Osteoblast (primary cell): Measurements from ENCODE around the gene TULP4. TPM values are rescaled to one million over a fixed set of nuclear protein-coding genes. Genes with fewer than 3 reads are reported as not detected.
"Not testable (repeated sequence)": the region's sequence is repeated elsewhere in the genome, so short reads cannot be mapped to it uniquely, and the experiment has no call there.

Experiments
- DNase-seq: peaks from one replicate; pipeline ENCODE4 v3.0.0; 2011; ENCODE audit warnings: low spot score, mixed read lengths; ENCODE audit not compliant: insufficient read length; ENCODE audit errors: missing footprints
- H2AFZ ChIP-seq: 2 replicates; pipeline ENCODE4 v1.6.0; 2011; ENCODE audit warnings: mild to moderate bottlenecking, low read length
- H3K27ac ChIP-seq: 2 replicates; pipeline ENCODE4 v1.5.1; 2011; ENCODE audit warnings: mild to moderate bottlenecking, low read depth, low read length, moderate library complexity
- H3K27me3 ChIP-seq: 2 replicates; pipeline ENCODE4 v1.6.0; 2012; ENCODE audit warnings: mild to moderate bottlenecking, control low read depth, inconsistent platforms, low read length, moderate library complexity; ENCODE audit not compliant: insufficient read depth
- H3K36me3 ChIP-seq: 2 replicates; pipeline ENCODE4 v1.5.1; 2011; ENCODE audit warnings: mild to moderate bottlenecking, low read length, control low read depth, moderate library complexity; ENCODE audit not compliant: insufficient read depth
- H3K4me1 ChIP-seq: 2 replicates; pipeline ENCODE4 v1.5.1; 2011; ENCODE audit warnings: mild to moderate bottlenecking, low read length, control low read depth, moderate library complexity; ENCODE audit not compliant: insufficient read depth
- H3K4me2 ChIP-seq: 2 replicates; pipeline ENCODE4 v1.6.0; 2011; ENCODE audit warnings: mild to moderate bottlenecking, low read length; ENCODE audit not compliant: insufficient read depth
- H3K4me3 ChIP-seq: fragments of 200-600 bp; sonication (generic); 3 replicates; pipeline ENCODE4 v1.5.1; 2012; ENCODE audit warnings: mild to moderate bottlenecking, low read length, inconsistent platforms; ENCODE audit not compliant: insufficient read depth
- H3K79me2 ChIP-seq: 2 replicates; pipeline ENCODE4 v1.6.0; 2012; ENCODE audit warnings: mild to moderate bottlenecking, low read length, control low read depth, inconsistent platforms; ENCODE audit not compliant: insufficient read depth
- H3K9me3 ChIP-seq: 2 replicates; pipeline ENCODE4 v1.5.1; 2011; ENCODE audit warnings: low read depth, low read length, control low read depth
- H4K20me1 ChIP-seq: 2 replicates; pipeline ENCODE4 v1.6.0; 2012; ENCODE audit warnings: mild to moderate bottlenecking, low read length, control low read depth; ENCODE audit not compliant: insufficient read depth
- total RNA-seq: library from RNA; depleted of rRNA; stranded (reverse); fragments of >200 nt; gene quantifications from 2 replicates; pipeline ENCODE4 v1.2.3, GENCODE V29; 2012
- TF ChIP-seq, protein P1 (sequence below): IDR thresholded peaks from 2 replicates; pipeline ENCODE4 v1.5.1; 2011; ENCODE audit warnings: mild to moderate bottlenecking, low read depth, low read length, moderate library complexity; ENCODE audit errors: extremely low read depth

Gene TULP4
- total RNA-seq, 1 donor: 172 TPM

DNA sequence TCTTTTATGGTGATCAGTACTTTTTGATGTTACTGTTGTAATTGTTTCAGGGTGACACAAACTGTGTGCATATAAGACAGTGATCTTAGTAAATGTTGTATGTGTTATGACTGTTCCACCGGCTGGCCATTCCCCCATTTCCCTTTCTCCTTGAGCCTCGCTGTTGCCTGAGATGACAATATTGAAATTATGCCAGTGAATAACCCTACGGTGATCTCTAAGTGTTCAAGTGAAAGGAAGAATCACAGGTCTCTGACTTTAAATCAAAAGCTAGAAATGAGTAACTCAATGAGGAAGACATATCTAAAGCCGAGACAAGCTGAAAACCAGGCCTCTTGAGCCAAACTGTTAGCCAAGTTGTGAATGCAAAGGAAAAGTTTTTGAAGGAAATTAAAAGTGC is 32.3 kb downstream of the TULP4 start:
- Histone ChIP-seq H3K4me1 (no peaks in the 10 kb centered on the region), H3K36me3 (no peaks in the 10 kb centered on the region), H3K27me3 (no peaks in the 10 kb centered on the region), H3K4me2 (no peak overlapping the region), H3K4me3 (no peak overlapping the region), H3K9me3 (no peaks in the 10 kb centered on the region), H3K79me2 (peaks cover 27% of the 10 kb centered on the region), H2AFZ (no peak overlapping the region), H4K20me1 (peaks cover 6% of the 10 kb centered on the region), H3K27ac (no peak overlapping the region)
- no peak for DNase-seq
- TF ChIP-seq, protein P1, sequence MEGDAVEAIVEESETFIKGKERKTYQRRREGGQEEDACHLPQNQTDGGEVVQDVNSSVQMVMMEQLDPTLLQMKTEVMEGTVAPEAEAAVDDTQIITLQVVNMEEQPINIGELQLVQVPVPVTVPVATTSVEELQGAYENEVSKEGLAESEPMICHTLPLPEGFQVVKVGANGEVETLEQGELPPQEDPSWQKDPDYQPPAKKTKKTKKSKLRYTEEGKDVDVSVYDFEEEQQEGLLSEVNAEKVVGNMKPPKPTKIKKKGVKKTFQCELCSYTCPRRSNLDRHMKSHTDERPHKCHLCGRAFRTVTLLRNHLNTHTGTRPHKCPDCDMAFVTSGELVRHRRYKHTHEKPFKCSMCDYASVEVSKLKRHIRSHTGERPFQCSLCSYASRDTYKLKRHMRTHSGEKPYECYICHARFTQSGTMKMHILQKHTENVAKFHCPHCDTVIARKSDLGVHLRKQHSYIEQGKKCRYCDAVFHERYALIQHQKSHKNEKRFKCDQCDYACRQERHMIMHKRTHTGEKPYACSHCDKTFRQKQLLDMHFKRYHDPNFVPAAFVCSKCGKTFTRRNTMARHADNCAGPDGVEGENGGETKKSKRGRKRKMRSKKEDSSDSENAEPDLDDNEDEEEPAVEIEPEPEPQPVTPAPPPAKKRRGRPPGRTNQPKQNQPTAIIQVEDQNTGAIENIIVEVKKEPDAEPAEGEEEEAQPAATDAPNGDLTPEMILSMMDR: no peak

DNA sequence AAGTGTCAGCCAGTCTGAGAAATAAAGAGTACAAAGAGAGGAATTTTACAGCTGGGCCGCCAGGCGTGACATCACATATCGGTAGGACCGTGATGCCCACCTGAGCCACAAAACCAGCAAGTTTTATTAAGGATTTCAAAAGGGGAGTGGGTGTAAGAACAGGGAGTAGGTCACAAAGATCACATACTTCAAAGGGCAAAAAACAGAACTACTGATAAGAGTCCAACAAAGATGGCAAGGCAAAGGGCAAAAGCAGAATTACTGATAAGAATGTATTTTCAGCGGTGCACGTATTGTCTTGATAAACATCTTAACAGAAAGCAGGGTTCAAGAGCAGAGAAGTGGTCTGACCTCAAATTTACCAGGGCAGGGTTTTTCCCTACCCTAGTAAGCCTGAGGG is 33.2 kb downstream of the TULP4 start:
- H3K79me2 ChIP-seq: peaks cover 24% of the 10 kb centered on the region
- not testable (repeated sequence) for DNase-seq, H3K27me3 ChIP-seq, H3K27ac ChIP-seq, H3K9me3 ChIP-seq, H2AFZ ChIP-seq, H3K4me2 ChIP-seq, H4K20me1 ChIP-seq, H3K36me3 ChIP-seq, H3K4me3 ChIP-seq, H3K4me1 ChIP-seq

DNA sequence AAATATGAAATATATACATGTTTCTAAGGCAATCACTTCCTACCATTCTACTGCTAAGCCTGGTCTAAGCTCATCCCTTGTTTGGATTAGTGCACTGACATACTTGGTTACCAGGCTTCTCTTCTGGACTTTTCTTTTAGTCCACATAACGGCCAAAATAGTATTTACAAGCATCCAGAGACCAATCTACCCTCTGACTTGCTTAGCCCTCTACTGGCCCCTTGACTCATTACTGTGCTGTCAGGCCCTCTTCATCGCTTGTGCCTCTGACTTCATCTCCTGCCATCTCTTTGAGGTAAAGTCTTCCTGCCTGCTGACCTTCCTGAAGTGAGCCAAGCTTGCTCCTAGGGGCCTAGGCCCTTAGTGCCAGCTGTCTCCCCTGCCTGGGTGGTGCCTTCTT is 35.1 kb downstream of the TULP4 start:
- Histone ChIP-seq H3K27me3 (no peaks in the 10 kb centered on the region), H3K27ac (no peak overlapping the region), H3K36me3 (no peaks in the 10 kb centered on the region), H4K20me1 (no peaks in the 10 kb centered on the region), H3K9me3 (no peaks in the 10 kb centered on the region), H3K4me3 (no peak overlapping the region), H3K4me1 (no peaks in the 10 kb centered on the region), H3K79me2 (peaks cover 17% of the 10 kb centered on the region), H3K4me2 (no peak overlapping the region), H2AFZ (no peak overlapping the region)
- DNase-seq: peak; percentile 92
- TF ChIP-seq, protein P1: peak; percentile 27

DNA sequence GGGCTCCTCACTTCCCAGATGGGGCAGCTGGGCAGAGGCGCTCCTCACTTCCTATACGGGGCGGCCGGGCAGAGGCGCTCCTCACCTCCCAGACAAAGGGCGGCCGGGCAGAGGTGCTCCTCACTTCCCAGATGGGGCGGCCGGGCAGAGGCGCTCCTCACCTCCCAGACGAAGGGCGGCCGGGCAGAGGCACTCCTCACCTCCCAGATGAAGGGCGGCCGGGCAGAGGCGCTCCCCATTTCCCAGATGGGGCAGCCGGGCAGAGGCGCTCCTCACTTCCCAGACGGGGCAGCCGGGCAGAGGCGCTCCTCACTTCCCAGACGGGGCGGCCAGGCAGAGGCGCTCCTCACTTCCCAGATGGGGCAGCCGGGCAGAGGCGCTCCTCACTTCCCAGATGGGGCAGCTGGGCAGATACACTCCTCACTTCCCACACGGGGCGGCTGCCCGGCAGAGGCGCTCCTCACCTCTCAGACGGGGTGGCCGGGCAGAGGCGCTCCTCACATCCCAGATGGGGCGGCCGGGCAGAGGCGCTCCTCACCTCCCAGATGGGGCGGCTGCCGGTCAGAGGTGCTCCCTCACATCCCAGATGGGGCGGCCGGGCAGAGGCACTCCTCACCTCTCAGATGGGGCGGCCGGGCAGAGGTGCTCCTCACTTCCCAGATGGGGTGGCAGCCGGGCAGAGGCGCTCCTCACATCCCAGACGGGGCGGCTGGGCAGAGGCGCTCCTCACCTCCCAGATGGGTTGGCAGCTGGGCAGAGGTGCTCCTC is 36.7 kb downstream of the TULP4 start:
- H4K20me1 ChIP-seq, H3K4me2 ChIP-seq, H2AFZ ChIP-seq, H3K27ac ChIP-seq, H3K79me2 ChIP-seq, H3K4me3 ChIP-seq, DNase-seq, H3K27me3 ChIP-seq, H3K36me3 ChIP-seq, H3K9me3 ChIP-seq, H3K4me1 ChIP-seq: not testable (repeated sequence)

DNA sequence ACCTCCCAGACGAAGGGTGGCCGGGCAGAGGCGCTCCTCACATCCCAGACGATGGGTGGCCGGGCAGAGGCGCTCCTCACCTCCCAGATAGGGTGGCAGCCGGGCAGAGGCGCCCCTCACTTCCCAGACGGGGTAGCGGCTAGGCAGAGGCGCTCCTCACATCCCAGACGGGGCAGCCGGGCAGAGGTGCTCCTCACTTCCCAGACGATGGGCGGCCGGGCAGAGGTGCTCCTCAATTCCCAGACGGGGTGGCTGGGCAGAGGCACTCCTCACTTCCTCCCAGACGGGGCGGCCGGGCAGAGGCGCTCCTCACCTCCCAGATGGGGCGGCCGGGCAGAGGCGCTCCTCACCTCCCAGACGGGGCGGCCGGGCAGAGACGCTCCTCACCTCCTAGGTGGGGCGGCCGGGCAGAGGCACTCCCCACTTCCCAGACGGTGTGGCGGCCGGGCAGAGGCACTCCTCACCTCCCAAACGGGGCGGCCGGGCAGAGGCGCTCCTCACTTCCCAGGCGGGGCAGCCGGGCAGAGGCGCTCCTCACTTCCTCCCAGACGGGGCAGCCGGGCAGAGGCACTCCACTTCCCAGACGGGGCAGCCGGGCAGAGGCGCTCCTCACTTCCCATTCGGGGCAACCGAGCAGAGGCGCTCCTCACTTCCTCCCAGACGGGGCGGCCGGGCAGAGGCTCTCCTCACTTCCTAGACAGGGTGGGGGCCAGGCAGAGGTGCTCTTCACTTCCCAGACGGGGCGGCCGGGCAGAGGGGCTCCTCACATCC is 37.4 kb downstream of the TULP4 start:
- H3K4me2 ChIP-seq, DNase-seq, H3K9me3 ChIP-seq, H3K36me3 ChIP-seq, H4K20me1 ChIP-seq, H2AFZ ChIP-seq, H3K27ac ChIP-seq, H3K4me3 ChIP-seq, H3K27me3 ChIP-seq, H3K4me1 ChIP-seq: not testable (repeated sequence)
- peaks cover 13% of the 10 kb centered on the region for H3K79me2 ChIP-seq

DNA sequence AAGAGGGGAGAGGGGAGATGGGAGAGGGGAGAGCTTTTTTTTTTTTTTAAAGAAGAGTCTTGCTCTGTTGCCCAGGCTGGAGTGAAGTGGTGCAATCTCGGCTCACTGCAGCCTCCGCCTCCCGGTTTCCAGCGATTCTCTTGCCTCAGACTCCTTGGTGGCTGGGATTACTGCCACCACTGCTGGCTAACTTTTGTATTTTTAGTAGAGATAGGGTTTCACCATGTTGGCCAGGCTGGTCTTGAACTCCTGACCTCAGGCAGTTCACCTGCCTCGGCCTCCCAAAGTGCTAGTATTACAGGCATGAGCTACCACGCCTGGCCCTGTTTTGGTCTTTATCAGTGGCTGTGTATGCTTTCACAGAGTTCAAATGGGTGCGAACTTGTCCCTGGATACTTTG is 38.5 kb downstream of the TULP4 start:
- Histone ChIP-seq H3K79me2 (peaks cover 16% of the 10 kb centered on the region), H4K20me1 (peaks cover 11% of the 10 kb centered on the region)
- not testable (repeated sequence) for H2AFZ ChIP-seq, H3K4me3 ChIP-seq, H3K27me3 ChIP-seq, H3K36me3 ChIP-seq, H3K4me1 ChIP-seq, H3K27ac ChIP-seq, H3K4me2 ChIP-seq, DNase-seq, H3K9me3 ChIP-seq
